C4-2B (cell line): ENCODE results near the gene SATL1.
"Not testable (repeated sequence)": the region's sequence is repeated elsewhere in the genome, so short reads cannot be mapped to it uniquely, and the experiment has no call there.

Experiments
- H3K27ac ChIP-seq: fragments of 450-650 bp; 2 replicates; pipeline ENCODE4 v1.5.1; 2017
- CTCF ChIP-seq: fragments of 450-650 bp; conservative IDR thresholded peaks from 2 replicates; pipeline ENCODE4 v1.5.1; 2017; ENCODE audit warnings: mild to moderate bottlenecking
- ZFX ChIP-seq: fragments of 450-650 bp; IDR thresholded peaks from 2 replicates; pipeline ENCODE4 v1.6.1; 2017

The SATL1 gene

GRCh38 chrX:85109235-85109634 is 134.3 kb downstream of the SATL1 start:
- H3K27ac ChIP-seq, result no peak overlapping the region
- TF ChIP-seq CTCF (peak; percentile 71), ZFX (no peak)

- no peak overlapping the region for H3K27ac ChIP-seq
- no peak for TF ChIP-seq ZFX
- no peak for TF ChIP-seq CTCF
Measured at GRCh38 chrX:85108165-85108564, 135.4 kb downstream of the SATL1 start.

GRCh38 chrX:85107407-85107806 is 136.2 kb downstream of the SATL1 start:
- TF ChIP-seq ZFX (no peak), CTCF (no peak)
- H3K27ac ChIP-seq, result no peak overlapping the region

GRCh38 chrX:85089321-85089840 is 154.2 kb downstream of the SATL1 start:
- no peak for TF ChIP-seq CTCF
- no peak for TF ChIP-seq ZFX
- no peak overlapping the region for H3K27ac ChIP-seq

- H3K27ac ChIP-seq, result no peak overlapping the region
Measured at GRCh38 chrX:85084770-85085393, 158.7 kb downstream of the SATL1 start.

GRCh38 chrX:85077247-85077646 is 166.3 kb downstream of the SATL1 start:
- not testable (repeated sequence) for H3K27ac ChIP-seq

More at GRCh38 chrX:85084770-85085393, 158.7 kb downstream of the SATL1 start:
- no peak for TF ChIP-seq ZFX
- TF ChIP-seq CTCF, result peak; percentile 80

- H3K27ac ChIP-seq, result no peak overlapping the region
- TF ChIP-seq ZFX, result no peak
- no peak for TF ChIP-seq CTCF
Measured at GRCh38 chrX:85065512-85066198, 177.9 kb downstream of the SATL1 start.
